GM21447 (cell line): ENCODE measurements around the gene KCNJ6.

ENCODE experiments used
- ATAC-seq: cut with Tn5 transposase; IDR thresholded peaks from one replicate; pipeline ENCODE4 v1.9.1; 2021; ENCODE audit not compliant: unreplicated experiment

Gene KCNJ6

GRCh38 chr21:37866027-37866426 lies 50.2 kb downstream of the KCNJ6 start:
- no peak for ATAC-seq

GRCh38 chr21:37865156-37865555 lies 51.1 kb downstream of the KCNJ6 start:
- no peak for ATAC-seq

- no peak for ATAC-seq
Observed at GRCh38 chr21:37863842-37864241, 52.4 kb downstream of the KCNJ6 start.

DNA sequence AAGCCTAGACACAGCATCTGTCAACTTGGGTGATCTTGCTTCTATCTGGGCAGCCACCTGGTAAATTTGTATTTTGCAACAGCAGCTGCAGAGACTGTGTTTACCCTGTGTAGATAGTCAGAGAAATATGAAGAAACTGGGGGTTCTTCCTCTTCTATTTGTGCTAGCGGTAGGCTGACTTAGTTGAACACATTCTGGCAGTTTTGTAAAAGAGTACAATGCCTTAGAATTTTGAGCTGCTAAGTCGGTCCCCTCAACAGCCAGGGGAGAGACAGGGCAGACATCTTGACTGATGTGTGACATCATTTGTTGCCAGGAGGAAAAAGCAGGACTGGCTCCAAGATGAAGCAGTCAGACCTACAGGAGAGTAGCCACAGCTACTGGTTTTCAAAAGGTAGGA lies 53.7 kb downstream of the KCNJ6 start:
- ATAC-seq, result no peak

- ATAC-seq, result no peak
Observed at GRCh38 chr21:37861561-37861960, 54.7 kb downstream of the KCNJ6 start.

DNA sequence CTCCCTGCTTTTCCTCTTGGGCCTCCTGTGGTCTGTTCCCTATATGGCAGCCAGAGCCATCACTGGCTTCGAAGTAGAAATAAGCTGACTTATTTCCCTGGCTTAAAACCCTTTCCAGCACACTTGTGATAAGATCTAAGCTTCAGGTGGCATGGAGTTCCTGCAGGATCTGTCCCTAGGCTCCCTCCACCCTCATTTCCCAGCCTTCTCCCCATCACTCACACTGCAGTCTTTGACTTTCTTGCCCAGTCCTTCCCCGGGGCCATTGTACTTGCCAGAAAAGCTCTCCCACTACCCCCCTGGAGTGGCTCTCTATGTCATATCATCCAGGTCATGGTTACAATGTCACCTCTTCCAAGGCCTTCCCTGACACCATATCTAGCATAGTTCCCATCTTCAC lies 55.8 kb downstream of the KCNJ6 start:
- ATAC-seq, result no peak

- no peak for ATAC-seq
Observed at GRCh38 chr21:37855647-37856625, 60.3 kb downstream of the KCNJ6 start.

- ATAC-seq, result no peak
Observed at GRCh38 chr21:37855271-37855646, 61.0 kb downstream of the KCNJ6 start.

- no peak for ATAC-seq
Observed at GRCh38 chr21:37849506-37850102, 66.7 kb downstream of the KCNJ6 start.

- ATAC-seq, result no peak
Observed at GRCh38 chr21:37848721-37849490, 67.4 kb downstream of the KCNJ6 start.

- no peak for ATAC-seq
Observed at GRCh38 chr21:37845535-37845934, 70.7 kb downstream of the KCNJ6 start.

DNA sequence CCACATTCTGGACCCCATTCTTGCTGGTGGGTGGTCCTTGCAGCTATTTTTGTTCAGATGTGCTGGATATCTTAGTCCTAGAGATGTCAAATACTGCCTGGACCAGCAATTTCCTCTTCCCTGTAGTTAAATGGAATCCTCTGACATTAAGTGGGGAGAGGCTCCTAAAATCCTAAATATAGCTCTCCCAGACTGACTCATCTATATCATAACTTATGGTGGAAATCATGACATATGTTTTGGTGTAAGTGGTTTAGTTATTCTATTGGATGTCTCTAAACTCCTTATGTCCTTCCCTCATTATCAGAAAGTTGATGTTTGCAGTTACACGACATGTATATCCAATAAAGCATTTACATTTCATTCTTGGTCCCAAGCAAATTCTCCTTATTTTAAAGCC lies 73.1 kb downstream of the KCNJ6 start:
- no peak for ATAC-seq

DNA sequence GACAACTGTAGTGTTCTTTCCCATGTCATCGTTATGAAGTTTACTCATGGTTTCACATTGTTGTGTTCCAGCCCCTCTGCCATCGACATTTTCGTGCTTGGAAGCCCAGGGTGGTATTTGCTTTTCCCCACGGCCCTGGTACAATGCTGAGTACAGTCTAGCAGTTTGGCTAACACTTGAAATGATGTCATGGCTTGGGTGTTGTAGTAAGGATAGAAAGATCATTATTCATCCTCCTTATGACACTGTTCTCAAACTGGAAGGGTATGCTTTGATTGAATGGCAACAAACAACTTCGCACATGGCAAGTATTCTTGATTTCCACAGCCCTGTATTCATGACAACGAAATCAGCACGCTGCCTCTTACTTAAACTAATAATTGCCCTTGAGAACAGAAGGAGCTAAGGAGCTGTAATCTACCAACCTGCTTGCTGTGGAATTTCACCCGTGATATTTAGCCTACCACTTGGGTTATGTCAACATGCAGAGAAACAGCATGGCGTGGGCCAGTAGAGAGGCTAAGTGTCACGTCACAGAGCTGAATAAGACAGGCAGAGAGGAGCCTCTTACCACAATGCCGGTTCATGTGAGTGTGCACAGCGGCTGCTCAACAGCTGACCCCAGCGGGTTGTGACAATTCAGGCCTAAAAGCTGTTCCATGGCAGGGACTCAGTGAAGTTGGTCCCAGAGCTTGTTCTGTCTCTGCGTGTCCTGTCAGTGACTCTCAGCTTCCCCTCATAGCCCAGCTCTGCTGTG lies 73.9 kb downstream of the KCNJ6 start:
- no peak for ATAC-seq

DNA sequence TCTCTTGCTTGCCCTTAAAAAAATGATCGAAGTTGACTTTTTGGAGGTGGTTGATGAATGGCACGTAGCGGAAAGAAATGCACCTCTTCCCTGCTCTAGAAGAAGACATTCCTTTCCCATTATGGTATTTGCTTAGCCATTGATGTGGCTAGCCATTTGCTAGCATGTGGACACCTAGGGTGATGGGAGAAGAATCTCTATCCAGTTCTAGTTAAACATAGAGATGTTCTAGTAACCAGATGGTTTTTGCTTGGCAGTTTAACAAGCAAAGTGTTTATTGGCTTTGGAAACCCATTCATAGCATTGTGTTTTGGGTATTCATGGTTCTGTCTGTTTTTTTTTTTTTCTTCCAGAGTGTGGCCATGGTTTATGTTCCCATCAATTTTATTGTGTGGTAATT lies 78.9 kb downstream of the KCNJ6 start:
- ATAC-seq, result no peak

- no peak for ATAC-seq
Observed at GRCh38 chr21:37835481-37835880, 80.8 kb downstream of the KCNJ6 start.

DNA sequence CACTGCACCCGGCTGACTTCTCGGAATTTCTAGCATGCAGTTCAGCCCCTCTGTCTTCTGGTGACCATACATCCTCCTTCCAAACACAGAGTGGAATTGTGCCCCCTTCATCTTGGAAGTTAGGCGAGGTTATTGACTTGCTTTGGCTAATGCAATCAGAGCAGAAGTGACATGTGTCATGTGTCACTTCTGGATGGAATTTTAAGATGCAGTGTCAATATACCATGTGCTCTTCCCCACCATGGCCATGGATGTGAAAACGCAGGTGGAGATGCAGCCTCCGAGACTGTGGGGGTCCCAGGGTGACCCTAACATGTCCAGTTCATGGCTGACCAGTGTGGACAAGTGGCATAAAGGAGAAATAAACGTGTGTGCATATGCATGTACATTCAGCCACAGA lies 83.0 kb downstream of the KCNJ6 start:
- no peak for ATAC-seq

DNA sequence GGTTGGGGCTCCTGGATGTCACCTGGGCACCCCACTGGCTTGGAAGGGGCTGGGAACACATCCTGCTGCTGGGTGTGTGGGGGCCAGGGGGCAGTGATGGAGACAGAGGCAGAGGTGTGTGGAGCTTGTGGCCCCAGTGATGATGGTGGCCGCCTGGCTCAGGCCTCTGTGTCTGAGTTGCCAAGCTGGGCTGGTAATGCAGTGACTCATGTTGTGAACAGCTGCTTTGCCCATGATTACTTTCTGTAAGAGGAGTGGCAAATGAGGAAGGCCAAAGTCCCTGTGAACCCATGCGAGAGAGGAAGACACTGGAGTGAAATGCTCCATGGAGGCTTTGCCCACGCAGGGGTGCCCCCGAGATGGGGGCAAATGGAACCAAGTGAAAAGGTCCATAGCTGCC lies 86.8 kb downstream of the KCNJ6 start:
- no peak for ATAC-seq

- ATAC-seq, result no peak
Observed at GRCh38 chr21:37828991-37829390, 87.3 kb downstream of the KCNJ6 start.

GRCh38 chr21:37828556-37828955 lies 87.7 kb downstream of the KCNJ6 start:
- no peak for ATAC-seq

GRCh38 chr21:37827913-37828312 lies 88.3 kb downstream of the KCNJ6 start:
- ATAC-seq, result no peak
